ENCODE results near the gene TAF7.

TAF7 gene

GRCh38 chr5:141298376-141298775, 22.2 kb downstream of the TAF7 start:
- Histone ChIP-seq H3K27me3 (replicated peaks; ENCODE audit: insufficient read depth, low read length) (no peaks in the 10 kb centered on the region), H3K36me3 (replicated peaks; ENCODE audit: insufficient read depth, low read length) (no peaks in the 10 kb centered on the region), H2AFZ (ENCODE audit: low read length) (no peak overlapping the region), H3K4me1 (ENCODE audit: low read length) (no peaks in the 10 kb centered on the region), H3K9ac (ENCODE audit: low read length) (no peak overlapping the region), H4K20me1 (ENCODE audit: insufficient read depth, low read length) (no peaks in the 10 kb centered on the region), H3K4me2 (ENCODE audit: low read depth, low read length) (no peak overlapping the region), H3K4me3 (ENCODE audit: low read length) (no peak overlapping the region), H3K9me3 (replicated peaks; ENCODE audit: insufficient read depth, low read length) (no peaks in the 10 kb centered on the region), H3K79me2 (ENCODE audit: low read length) (no peaks in the 10 kb centered on the region), H3K27ac (ENCODE audit: low read length) (no peak overlapping the region), H3F3A (ENCODE audit: insufficient read depth, low read length) (no peaks in the 10 kb centered on the region), H3K9me2 (replicated peaks; ENCODE audit: insufficient read depth, low read length) (no peaks in the 10 kb centered on the region)
- TF ChIP-seq EZH2 (optimal IDR thresholded peaks at IDR 0.05; ENCODE audit: low read depth, low read length) (no peak), CTCF (IDR thresholded peaks at IDR 0.05; ENCODE audit: low read length) (no peak), EZH2phosphoT487 (IDR thresholded peaks at IDR 0.05; ENCODE audit: low read length) (no peak)
- no peak for DNase-seq

- DNase-seq, result no peak
- no peaks in the 10 kb centered on the region for H3K9me2 ChIP-seq (replicated peaks; ENCODE audit: insufficient read depth, low read length)
- H3K27me3 ChIP-seq (replicated peaks; ENCODE audit: insufficient read depth, low read length), result no peaks in the 10 kb centered on the region
- no peaks in the 10 kb centered on the region for H3K4me1 ChIP-seq (ENCODE audit: low read length)
- H3K9ac ChIP-seq (ENCODE audit: low read length), result no peak overlapping the region
- H2AFZ ChIP-seq (ENCODE audit: low read length), result no peak overlapping the region
- no peaks in the 10 kb centered on the region for H4K20me1 ChIP-seq (ENCODE audit: insufficient read depth, low read length)
- H3F3A ChIP-seq (ENCODE audit: insufficient read depth, low read length), result no peaks in the 10 kb centered on the region
- H3K4me2 ChIP-seq (ENCODE audit: low read depth, low read length), result no peak overlapping the region
- no peak overlapping the region for H3K4me3 ChIP-seq (ENCODE audit: low read length)
- no peak overlapping the region for H3K27ac ChIP-seq (ENCODE audit: low read length)
- H3K79me2 ChIP-seq (ENCODE audit: low read length), result no peaks in the 10 kb centered on the region
- no peaks in the 10 kb centered on the region for H3K9me3 ChIP-seq (replicated peaks; ENCODE audit: insufficient read depth, low read length)
- no peaks in the 10 kb centered on the region for H3K36me3 ChIP-seq (replicated peaks; ENCODE audit: insufficient read depth, low read length)
- TF ChIP-seq CTCF (IDR thresholded peaks at IDR 0.05; ENCODE audit: low read length) (no peak), EZH2phosphoT487 (IDR thresholded peaks at IDR 0.05; ENCODE audit: low read length) (no peak), EZH2 (optimal IDR thresholded peaks at IDR 0.05; ENCODE audit: low read depth, low read length) (no peak)
Observed at GRCh38 chr5:141272906-141273305, 47.7 kb downstream of the TAF7 start.

GRCh38 chr5:141269195-141269594, 51.4 kb downstream of the TAF7 start:
- TF ChIP-seq EZH2 (optimal IDR thresholded peaks at IDR 0.05; ENCODE audit: low read depth, low read length) (no peak), EZH2phosphoT487 (IDR thresholded peaks at IDR 0.05; ENCODE audit: low read length) (no peak), CTCF (IDR thresholded peaks at IDR 0.05; ENCODE audit: low read length) (no peak)
- H3F3A ChIP-seq (ENCODE audit: insufficient read depth, low read length), result no peaks in the 10 kb centered on the region
- H3K9me3 ChIP-seq (replicated peaks; ENCODE audit: insufficient read depth, low read length), result no peaks in the 10 kb centered on the region
- no peak overlapping the region for H3K4me2 ChIP-seq (ENCODE audit: low read depth, low read length)
- H3K9me2 ChIP-seq (replicated peaks; ENCODE audit: insufficient read depth, low read length), result no peaks in the 10 kb centered on the region
- no peak overlapping the region for H3K4me3 ChIP-seq (ENCODE audit: low read length)
- H4K20me1 ChIP-seq (ENCODE audit: insufficient read depth, low read length), result no peaks in the 10 kb centered on the region
- H3K9ac ChIP-seq (ENCODE audit: low read length), result no peak overlapping the region
- H3K36me3 ChIP-seq (replicated peaks; ENCODE audit: insufficient read depth, low read length), result no peaks in the 10 kb centered on the region
- no peaks in the 10 kb centered on the region for H3K27me3 ChIP-seq (replicated peaks; ENCODE audit: insufficient read depth, low read length)
- H3K4me1 ChIP-seq (ENCODE audit: low read length), result no peaks in the 10 kb centered on the region
- no peaks in the 10 kb centered on the region for H3K79me2 ChIP-seq (ENCODE audit: low read length)
- DNase-seq, result no peak
- H3K27ac ChIP-seq (ENCODE audit: low read length), result no peak overlapping the region
- no peak overlapping the region for H2AFZ ChIP-seq (ENCODE audit: low read length)

Measured in MM.1S (cell line).